Choroid plexus epithelial cell (primary cell): Measurements from ENCODE around the gene RIOX2.

Source experiments
- DNase-seq: peaks from one replicate; pipeline ENCODE4 v3.0.0-alpha.2; 2010; ENCODE audit warnings: low read depth
- H3K4me3 ChIP-seq: 2 replicates; pipeline ENCODE4 v1.5.1; 2011; ENCODE audit warnings: low read depth, mild to moderate bottlenecking, control low read depth, low read length, moderate library complexity
- CTCF ChIP-seq: conservative IDR thresholded peaks from 2 replicates; pipeline ENCODE4 v1.5.1; 2011; ENCODE audit warnings: low read depth, mild to moderate bottlenecking, control low read depth, inconsistent platforms, low read length, moderate library complexity

RIOX2 gene

GRCh38 chr3:97899331-97899730 is 72.9 kb downstream of the RIOX2 start:
- TF ChIP-seq CTCF, result no peak
- DNase-seq, result no peak
- no peak overlapping the region for H3K4me3 ChIP-seq

GRCh38 chr3:97896547-97896946 is 75.7 kb downstream of the RIOX2 start:
- peak; percentile 24 for TF ChIP-seq CTCF
- H3K4me3 ChIP-seq, result no peak overlapping the region
- peak; percentile 8 for DNase-seq

GRCh38 chr3:97896129-97896528 is 76.1 kb downstream of the RIOX2 start:
- H3K4me3 ChIP-seq, result no peak overlapping the region
- no peak for TF ChIP-seq CTCF

GRCh38 chr3:97895216-97895615 is 77.0 kb downstream of the RIOX2 start:
- no peak for TF ChIP-seq CTCF
- DNase-seq, result no peak
- H3K4me3 ChIP-seq, result no peak overlapping the region

More at GRCh38 chr3:97896129-97896528, 76.1 kb downstream of the RIOX2 start:
- DNase-seq, result no peak

GRCh38 chr3:97892852-97893251 is 79.4 kb downstream of the RIOX2 start:
- DNase-seq, result no peak
- no peak for TF ChIP-seq CTCF
- no peak overlapping the region for H3K4me3 ChIP-seq
